OCI-LY3 (cell line): ENCODE measurements around the gene RAPGEF3.

Experiments used
- EZH2phosphoT487 ChIP-seq: fragments of 200-600 bp; shearing (Covaris generic); IDR thresholded peaks from 2 replicates; pipeline ENCODE4 v1.6.1; 2018; ENCODE audit warnings: antibody characterized with exemption, mixed run types, low read depth
- TF ChIP-seq, protein P1 (sequence below): fragments of 200-600, 300-600 bp; sonication (generic); IDR thresholded peaks from 2 replicates; pipeline ENCODE4 v1.5.1; 2014; ENCODE audit warnings: antibody characterized with exemption, low read length, low read depth

DNA sequence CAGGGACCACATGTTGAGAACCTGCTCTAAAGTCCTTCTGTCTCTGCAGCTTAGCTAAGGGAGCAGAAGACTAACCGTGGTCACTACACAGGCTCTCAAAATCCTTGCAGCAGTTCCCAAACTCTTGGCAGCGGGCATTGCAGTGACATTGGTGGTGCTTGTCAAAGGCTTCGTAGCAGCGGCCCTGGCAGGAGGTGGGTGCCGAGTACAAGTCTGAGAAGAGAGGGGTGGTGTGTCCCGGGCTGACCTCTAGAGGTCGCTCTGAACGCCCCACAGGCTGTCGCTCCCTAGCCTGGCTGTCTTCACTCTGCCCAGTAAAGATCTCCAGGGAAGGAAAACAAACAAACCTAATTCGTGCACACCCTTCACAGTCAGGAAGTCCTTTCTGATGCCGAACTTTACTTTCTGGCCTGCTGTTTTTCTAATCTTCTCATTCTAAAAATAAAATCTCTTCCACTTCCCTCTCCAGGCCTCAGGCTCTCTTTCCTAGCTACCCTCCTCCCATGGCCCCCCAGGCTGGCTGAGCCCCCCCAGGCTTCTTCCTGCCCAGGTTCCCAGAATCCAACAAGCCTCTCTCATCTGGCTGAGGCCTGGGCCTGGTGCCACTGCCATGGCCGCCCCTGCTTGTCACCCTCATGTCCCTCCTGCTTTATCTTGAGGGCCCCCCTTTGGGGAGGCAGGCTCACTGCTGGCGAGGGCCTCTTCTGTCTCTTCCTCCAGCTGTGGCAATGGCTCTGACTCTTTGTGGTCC lies 41.1 kb downstream of the RAPGEF3 start:
- TF ChIP-seq, protein P1, sequence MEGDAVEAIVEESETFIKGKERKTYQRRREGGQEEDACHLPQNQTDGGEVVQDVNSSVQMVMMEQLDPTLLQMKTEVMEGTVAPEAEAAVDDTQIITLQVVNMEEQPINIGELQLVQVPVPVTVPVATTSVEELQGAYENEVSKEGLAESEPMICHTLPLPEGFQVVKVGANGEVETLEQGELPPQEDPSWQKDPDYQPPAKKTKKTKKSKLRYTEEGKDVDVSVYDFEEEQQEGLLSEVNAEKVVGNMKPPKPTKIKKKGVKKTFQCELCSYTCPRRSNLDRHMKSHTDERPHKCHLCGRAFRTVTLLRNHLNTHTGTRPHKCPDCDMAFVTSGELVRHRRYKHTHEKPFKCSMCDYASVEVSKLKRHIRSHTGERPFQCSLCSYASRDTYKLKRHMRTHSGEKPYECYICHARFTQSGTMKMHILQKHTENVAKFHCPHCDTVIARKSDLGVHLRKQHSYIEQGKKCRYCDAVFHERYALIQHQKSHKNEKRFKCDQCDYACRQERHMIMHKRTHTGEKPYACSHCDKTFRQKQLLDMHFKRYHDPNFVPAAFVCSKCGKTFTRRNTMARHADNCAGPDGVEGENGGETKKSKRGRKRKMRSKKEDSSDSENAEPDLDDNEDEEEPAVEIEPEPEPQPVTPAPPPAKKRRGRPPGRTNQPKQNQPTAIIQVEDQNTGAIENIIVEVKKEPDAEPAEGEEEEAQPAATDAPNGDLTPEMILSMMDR: peak; percentile 74
- TF ChIP-seq EZH2phosphoT487: no peak
